IMR-90 (cell line): ENCODE results near the gene TMEM40. TPM values are rescaled to one million over a fixed set of nuclear protein-coding genes. Genes with fewer than 3 reads are reported as not detected.

Experiments used
- ATAC-seq: fragments of 200-7000 bp; cut with Tn5 transposase; 2 replicates; pipeline ENCODE4 v1.9.1; 2020; ENCODE audit warnings: low read depth, mild to moderate bottlenecking, moderate library complexity
- BruUV-seq: library from RNA; stranded (reverse); fragments of 400-500 nt; replicated peaks from 2 replicates; lab custom pipeline; 2021; lab: Mats Ljungman, UMichigan
- CTCF ChIA-PET: fragments of 300-600 bp; formaldehyde crosslinking; extraction: SDS; loops from one replicate; lab custom pipeline; 2021; ENCODE audit warnings: antibody characterized with exemption; lab: Yijun Ruan, JAX
- POLR2A ChIA-PET: fragments of 300-600 bp; sonication (Branson Sonifier 250); formaldehyde crosslinking; loops from one replicate; lab custom pipeline; 2022; ENCODE audit warnings: antibody characterized with exemption; ENCODE audit not compliant: unreplicated experiment; lab: Charles Lee
- DNase-seq: peaks from one replicate; pipeline ENCODE4 v3.0.0; 2013
- H2AFZ ChIP-seq: replicated peaks from 2 replicates; pipeline ENCODE3; 2013; ENCODE audit warnings: low read length, mild to moderate bottlenecking; ENCODE audit not compliant: poor library complexity
- H2AK5ac ChIP-seq: 2 replicates; pipeline ENCODE4 v1.6.1; 2013; ENCODE audit warnings: low read depth, low read length, inconsistent platforms
- H2AK9ac ChIP-seq: replicated peaks from 2 replicates; pipeline ENCODE3; 2013; ENCODE audit warnings: mild to moderate bottlenecking, low read depth, low read length, moderate library complexity; ENCODE audit not compliant: poor library complexity
- H2BK120ac ChIP-seq: 2 replicates; pipeline ENCODE4 v1.6.1; 2013; ENCODE audit warnings: low read depth, low read length, inconsistent platforms
- H2BK15ac ChIP-seq: 3 replicates; pipeline ENCODE4 v1.6.1; 2013; ENCODE audit warnings: low read depth, low read length, inconsistent platforms
- H2BK20ac ChIP-seq: 2 replicates; pipeline ENCODE4 v1.6.1; 2013; ENCODE audit warnings: low read depth, mild to moderate bottlenecking, inconsistent platforms, low read length, moderate library complexity
- H2BK5ac ChIP-seq: 2 replicates; pipeline ENCODE4 v1.6.1; 2013; ENCODE audit warnings: mild to moderate bottlenecking, low read depth, low read length, inconsistent platforms; ENCODE audit not compliant: poor library complexity, severe bottlenecking
- H3K14ac ChIP-seq: replicated peaks from 2 replicates; pipeline ENCODE4 v1.6.1; 2013; ENCODE audit warnings: low read depth, low read length, inconsistent platforms
- H3K18ac ChIP-seq: 2 replicates; pipeline ENCODE4 v1.6.1; 2013; ENCODE audit warnings: low read depth, low read length, control low read depth
- H3K23ac ChIP-seq: 2 replicates; pipeline ENCODE4 v1.6.1; 2013; ENCODE audit warnings: low read depth, low read length, inconsistent platforms
- H3K27ac ChIP-seq: 2 replicates; pipeline ENCODE4 v1.5.1; 2013; ENCODE audit warnings: mild to moderate bottlenecking, control low read depth, low read length; ENCODE audit not compliant: insufficient read depth
- H3K27me3 ChIP-seq: 2 replicates; pipeline ENCODE4 v1.6.1; 2013; ENCODE audit warnings: low read length; ENCODE audit not compliant: control insufficient read depth, insufficient read depth
- H3K36me3 ChIP-seq: 2 replicates; pipeline ENCODE4 v1.6.1; 2013; ENCODE audit warnings: low read length, mixed read lengths; ENCODE audit not compliant: control insufficient read depth, insufficient read depth
- H3K4ac ChIP-seq: 2 replicates; pipeline ENCODE4 v1.6.1; 2013; ENCODE audit warnings: low read depth, low read length, inconsistent platforms
- H3K4me1 ChIP-seq: 2 replicates; pipeline ENCODE4 v1.6.1; 2013; ENCODE audit warnings: low read length, mixed read lengths; ENCODE audit not compliant: control insufficient read depth, insufficient read depth
- H3K4me2 ChIP-seq: 2 replicates; pipeline ENCODE4 v1.6.1; 2013; ENCODE audit warnings: low read depth, mild to moderate bottlenecking, control low read depth, low read length, moderate library complexity
- H3K4me3 ChIP-seq: 2 replicates; pipeline ENCODE4 v1.5.1; 2013; ENCODE audit warnings: low read depth, mild to moderate bottlenecking, control low read depth, low read length, moderate library complexity; ENCODE audit not compliant: insufficient read depth
- H3K56ac ChIP-seq: 2 replicates; pipeline ENCODE4 v1.6.1; 2013; ENCODE audit warnings: low read length, inconsistent platforms; ENCODE audit not compliant: insufficient read depth; ENCODE audit errors: extremely low read depth
- H3K79me1 ChIP-seq, 2 experiments: 2 replicates each; pipeline ENCODE4 v1.6.1; 2013; ENCODE audit warnings: low read length in 2 of 2, inconsistent platforms in 1 of 2, low read depth in 1 of 2
- H3K9ac ChIP-seq: 2 replicates; pipeline ENCODE4 v1.6.1; 2013; ENCODE audit warnings: low read depth, low read length, control low read depth
- H3K9me1 ChIP-seq: 2 replicates; pipeline ENCODE4 v1.6.1; 2013; ENCODE audit warnings: low read length, inconsistent platforms; ENCODE audit not compliant: insufficient read depth
- H3K9me3 ChIP-seq: 2 replicates; pipeline ENCODE4 v1.6.1; 2013; ENCODE audit warnings: low read length; ENCODE audit not compliant: control insufficient read depth, insufficient read depth
- H4K20me1 ChIP-seq: 2 replicates; pipeline ENCODE4 v1.6.1; 2013; ENCODE audit warnings: low read length, inconsistent platforms; ENCODE audit not compliant: insufficient read depth
- H4K5ac ChIP-seq: 2 replicates; pipeline ENCODE4 v1.6.1; 2013; ENCODE audit warnings: mild to moderate bottlenecking, low read depth, low read length, control low read depth
- H4K8ac ChIP-seq, 2 experiments: 2 replicates each; pipeline ENCODE4 v1.6.1; 2013; ENCODE audit warnings: low read depth in 2 of 2, low read length in 2 of 2, control low read depth in 1 of 2, inconsistent platforms in 1 of 2
- H4K91ac ChIP-seq: 2 replicates; pipeline ENCODE4 v1.6.1; 2013; ENCODE audit warnings: low read depth, low read length, inconsistent platforms; ENCODE audit not compliant: insufficient read depth
- BHLHE40 ChIP-seq: fragments of 150-350 bp; IDR thresholded peaks from 2 replicates; pipeline ENCODE4 v1.6.1; 2016; ENCODE audit warnings: mild to moderate bottlenecking, low read depth, low read length
- CEBPB ChIP-seq: IDR thresholded peaks from 2 replicates; pipeline ENCODE4 v1.6.1; 2012; ENCODE audit warnings: low read depth, low read length, improper control_type of control experiment
- CHD1 ChIP-seq: IDR thresholded peaks from 2 replicates; pipeline ENCODE4 v1.6.1; 2012; ENCODE audit warnings: low read depth, low read length, improper control_type of control experiment
- FOS ChIP-seq: fragments of 150-350 bp; IDR thresholded peaks from 2 replicates; pipeline ENCODE4 v1.6.1; 2016; ENCODE audit warnings: low read depth, low read length
- MAFK ChIP-seq: IDR thresholded peaks from 2 replicates; pipeline ENCODE4 v1.6.1; 2012; ENCODE audit warnings: low read depth, low read length, improper control_type of control experiment
- MAZ ChIP-seq: IDR thresholded peaks from 2 replicates; pipeline ENCODE4 v1.6.1; 2012; ENCODE audit warnings: low read depth, mild to moderate bottlenecking, low read length, improper control_type of control experiment, moderate library complexity, borderline replicate concordance
- MXI1 ChIP-seq: IDR thresholded peaks from 2 replicates; pipeline ENCODE4 v1.6.1; 2012; ENCODE audit warnings: low read depth, mild to moderate bottlenecking, low read length, moderate library complexity, borderline replicate concordance
- NFE2L2 ChIP-seq: fragments of 150-350 bp; IDR thresholded peaks from 2 replicates; pipeline ENCODE4 v1.6.1; 2016; ENCODE audit warnings: low read depth, mild to moderate bottlenecking, low read length
- POLR2A ChIP-seq: IDR thresholded peaks from 2 replicates; pipeline ENCODE4 v1.6.1; 2012; ENCODE audit warnings: mild to moderate bottlenecking, low read depth, low read length
- RAD21 ChIP-seq: IDR thresholded peaks from 2 replicates; pipeline ENCODE4 v1.6.1; 2012; ENCODE audit warnings: low read length, improper control_type of control experiment
- RCOR1 ChIP-seq: IDR thresholded peaks from 2 replicates; pipeline ENCODE4 v1.6.1; 2012; ENCODE audit warnings: mild to moderate bottlenecking, low read length, improper control_type of control experiment; ENCODE audit not compliant: insufficient replicate concordance
- RFX5 ChIP-seq: IDR thresholded peaks from 2 replicates; pipeline ENCODE4 v1.8.0; 2012; ENCODE audit warnings: low read depth, mild to moderate bottlenecking, low read length, moderate library complexity
- whole genome bisulfite sequencing, 2 experiments: methylation state at CpG; one replicate each; pipeline versions ENCODE4 v1.1.5 to v1.1.7; 2013; ENCODE audit warnings: missing lambda C conversion rate in 2 of 2; ENCODE audit not compliant: insufficient read length in 1 of 2; ENCODE audit errors: extremely low coverage in 2 of 2; 5-methylcytosine and 5-hydroxymethylcytosine counted together
- dilution Hi-C: fragments of 300-500 bp; cut with HindIII; formaldehyde crosslinking; loops from one replicate; pipeline ENCODE4 v1.14.3; 2018; ENCODE audit warnings: low sequenced_read_pairs; ENCODE audit not compliant: unreplicated experiment
- in situ Hi-C: fragments of 300-500 bp; cut with MboI; formaldehyde crosslinking; loops from 3 replicates; pipeline ENCODE4 v1.14.3; 2019; ENCODE audit warnings: low sequenced_read_pairs, inconsistent platforms, mixed read lengths
- intact Hi-C: fragments of 100-400 bp; cut with micrococcal nuclease; formaldehyde crosslinking; loops from 2 replicates; pipeline ENCODE4 v1.10.0; 2022
- polyA plus RNA-seq, 3 experiments: library from polyadenylated mRNA; depleted of rRNA; stranded (reverse); fragments of >200 nt; gene quantifications; 2 replicates each; pipeline ENCODE4 v1.2.3, GENCODE V29; 2012; ENCODE audit warnings: low replicate concordance in 1 of 3
- total RNA-seq: library from RNA; depleted of rRNA; stranded (reverse); fragments of >200 nt; gene quantifications from 2 replicates; pipeline ENCODE4 v1.2.3, GENCODE V29; 2012
- TF ChIP-seq, protein P1 (sequence below): conservative IDR thresholded peaks from 2 replicates; pipeline ENCODE4 v1.5.1; 2012; ENCODE audit warnings: mild to moderate bottlenecking, low read depth, low read length, improper control_type of control experiment
- TF ChIP-seq, protein P2 (sequence below): fragments of 150-350 bp; IDR thresholded peaks from 2 replicates; pipeline ENCODE4 v1.6.1; 2016; ENCODE audit warnings: low read depth, mild to moderate bottlenecking, low read length, moderate library complexity, borderline replicate concordance
- TF ChIP-seq, protein P3 (sequence below): fragments of 150-350 bp; IDR thresholded peaks from 2 replicates; pipeline ENCODE4 v1.6.1; 2017; ENCODE audit warnings: mild to moderate bottlenecking, antibody characterized with exemption, low read length, low read depth

The TMEM40 gene
- total and polyA plus RNA-seq, 2 of the 4 experiments (the other 2 are of a cell fraction), result 0.27 TPM; not detected in 1

GRCh38 chr3:12725436-12725835, 33.6 kb downstream of the TMEM40 start:
- Histone ChIP-seq H4K20me1 (no peaks in the 10 kb centered on the region), H3K4me2 (no peak overlapping the region), H3K4me1 (peaks cover 3% of the 10 kb centered on the region; the same call in 1 of the 2 replicates), H4K8ac (no peak overlapping the region), H3K4ac (no peak overlapping the region), H3K14ac (no peak overlapping the region), H2AK9ac (no peak overlapping the region), H2BK15ac (no peak overlapping the region), H3K56ac (no peak overlapping the region), H3K27me3 (peaks cover 2% of the 10 kb centered on the region; the same call in 1 of the 2 replicates), H3K4me3 (no peak overlapping the region), H3K79me1 (no peaks in the 10 kb centered on the region), H3K9ac (no peak overlapping the region), H4K5ac (no peak overlapping the region), H2BK5ac (no peak overlapping the region), H2AK5ac (no peak overlapping the region), H3K9me1 (no peaks in the 10 kb centered on the region), H3K18ac (no peak overlapping the region), H2AFZ (no peak overlapping the region), H3K23ac (no peak overlapping the region), H3K27ac (no peak overlapping the region), H3K9me3 (peaks cover 9% of the 10 kb centered on the region; the same call in 1 of the 2 replicates), H4K91ac (no peak overlapping the region), H2BK120ac (no peak overlapping the region), H3K36me3 (no peaks in the 10 kb centered on the region), H2BK20ac (no peak overlapping the region)
- ChIA-PET CTCF (interaction anchor here (1.0 to 1.2 kb wide), 2 partner anchors 17 to 19 kb away, joined by 3 read pairs; no protein-coding TSS in a partner anchor), POLR2A (no interaction called here)
- dilution Hi-C loops, result no loop called here
- in situ Hi-C loops, result no loop called here
- no peak for TF ChIP-seq CEBPB
- TF ChIP-seq, protein P1, sequence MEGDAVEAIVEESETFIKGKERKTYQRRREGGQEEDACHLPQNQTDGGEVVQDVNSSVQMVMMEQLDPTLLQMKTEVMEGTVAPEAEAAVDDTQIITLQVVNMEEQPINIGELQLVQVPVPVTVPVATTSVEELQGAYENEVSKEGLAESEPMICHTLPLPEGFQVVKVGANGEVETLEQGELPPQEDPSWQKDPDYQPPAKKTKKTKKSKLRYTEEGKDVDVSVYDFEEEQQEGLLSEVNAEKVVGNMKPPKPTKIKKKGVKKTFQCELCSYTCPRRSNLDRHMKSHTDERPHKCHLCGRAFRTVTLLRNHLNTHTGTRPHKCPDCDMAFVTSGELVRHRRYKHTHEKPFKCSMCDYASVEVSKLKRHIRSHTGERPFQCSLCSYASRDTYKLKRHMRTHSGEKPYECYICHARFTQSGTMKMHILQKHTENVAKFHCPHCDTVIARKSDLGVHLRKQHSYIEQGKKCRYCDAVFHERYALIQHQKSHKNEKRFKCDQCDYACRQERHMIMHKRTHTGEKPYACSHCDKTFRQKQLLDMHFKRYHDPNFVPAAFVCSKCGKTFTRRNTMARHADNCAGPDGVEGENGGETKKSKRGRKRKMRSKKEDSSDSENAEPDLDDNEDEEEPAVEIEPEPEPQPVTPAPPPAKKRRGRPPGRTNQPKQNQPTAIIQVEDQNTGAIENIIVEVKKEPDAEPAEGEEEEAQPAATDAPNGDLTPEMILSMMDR, result no peak
- TF ChIP-seq NFE2L2, result no peak
- TF ChIP-seq MXI1, result no peak
- TF ChIP-seq BHLHE40, result no peak
- TF ChIP-seq POLR2A, result no peak
- no peak for TF ChIP-seq RFX5
- no peak for TF ChIP-seq FOS
- TF ChIP-seq RAD21, result no peak
- TF ChIP-seq CHD1, result no peak
- no peak for TF ChIP-seq MAZ
- TF ChIP-seq MAFK, result no peak
- TF ChIP-seq, protein P2, sequence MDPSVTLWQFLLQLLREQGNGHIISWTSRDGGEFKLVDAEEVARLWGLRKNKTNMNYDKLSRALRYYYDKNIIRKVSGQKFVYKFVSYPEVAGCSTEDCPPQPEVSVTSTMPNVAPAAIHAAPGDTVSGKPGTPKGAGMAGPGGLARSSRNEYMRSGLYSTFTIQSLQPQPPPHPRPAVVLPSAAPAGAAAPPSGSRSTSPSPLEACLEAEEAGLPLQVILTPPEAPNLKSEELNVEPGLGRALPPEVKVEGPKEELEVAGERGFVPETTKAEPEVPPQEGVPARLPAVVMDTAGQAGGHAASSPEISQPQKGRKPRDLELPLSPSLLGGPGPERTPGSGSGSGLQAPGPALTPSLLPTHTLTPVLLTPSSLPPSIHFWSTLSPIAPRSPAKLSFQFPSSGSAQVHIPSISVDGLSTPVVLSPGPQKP, result no peak
- TF ChIP-seq, protein P3, sequence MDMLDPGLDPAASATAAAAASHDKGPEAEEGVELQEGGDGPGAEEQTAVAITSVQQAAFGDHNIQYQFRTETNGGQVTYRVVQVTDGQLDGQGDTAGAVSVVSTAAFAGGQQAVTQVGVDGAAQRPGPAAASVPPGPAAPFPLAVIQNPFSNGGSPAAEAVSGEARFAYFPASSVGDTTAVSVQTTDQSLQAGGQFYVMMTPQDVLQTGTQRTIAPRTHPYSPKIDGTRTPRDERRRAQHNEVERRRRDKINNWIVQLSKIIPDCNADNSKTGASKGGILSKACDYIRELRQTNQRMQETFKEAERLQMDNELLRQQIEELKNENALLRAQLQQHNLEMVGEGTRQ, result no peak
- TF ChIP-seq RCOR1, result no peak
- WGBS, 2 experiments, result 67% methylated on average over 1 of the region's 1 CpG; no CpG with 5 or more reads in 1 of the 2 experiments
- no TSS peak for BruUV-seq
- DNase-seq, result no peak
- intact Hi-C loops, result no loop called here
- no peak for ATAC-seq
